T-helper 1 cell treated with Interleukin-12 subunit alpha and Interleukin-12 subunit beta and Interleukin-4 antibody, amounts not matched to agents 30 ng/mL and 1 ng/mL, for 36 hours (primary cell): ENCODE results near the gene POTEF. TPM values are rescaled to one million over a fixed set of nuclear protein-coding genes. Genes with fewer than 3 reads are reported as not detected.
"Not testable (repeated sequence)": the region's sequence is repeated elsewhere in the genome, so short reads cannot be mapped to it uniquely, and the experiment has no call there.

ENCODE experiments used
- intact Hi-C: fragments of 100-400 bp; cut with micrococcal nuclease; formaldehyde crosslinking; loops from one replicate; pipeline ENCODE4 v1.15.1; 2024
- total RNA-seq: library from RNA; stranded (reverse); gene quantifications from 2 replicates; pipeline ENCODE4 v1.2.3, GENCODE V29; 2022

POTEF gene
- not detected in 2 replicates for total RNA-seq

DNA sequence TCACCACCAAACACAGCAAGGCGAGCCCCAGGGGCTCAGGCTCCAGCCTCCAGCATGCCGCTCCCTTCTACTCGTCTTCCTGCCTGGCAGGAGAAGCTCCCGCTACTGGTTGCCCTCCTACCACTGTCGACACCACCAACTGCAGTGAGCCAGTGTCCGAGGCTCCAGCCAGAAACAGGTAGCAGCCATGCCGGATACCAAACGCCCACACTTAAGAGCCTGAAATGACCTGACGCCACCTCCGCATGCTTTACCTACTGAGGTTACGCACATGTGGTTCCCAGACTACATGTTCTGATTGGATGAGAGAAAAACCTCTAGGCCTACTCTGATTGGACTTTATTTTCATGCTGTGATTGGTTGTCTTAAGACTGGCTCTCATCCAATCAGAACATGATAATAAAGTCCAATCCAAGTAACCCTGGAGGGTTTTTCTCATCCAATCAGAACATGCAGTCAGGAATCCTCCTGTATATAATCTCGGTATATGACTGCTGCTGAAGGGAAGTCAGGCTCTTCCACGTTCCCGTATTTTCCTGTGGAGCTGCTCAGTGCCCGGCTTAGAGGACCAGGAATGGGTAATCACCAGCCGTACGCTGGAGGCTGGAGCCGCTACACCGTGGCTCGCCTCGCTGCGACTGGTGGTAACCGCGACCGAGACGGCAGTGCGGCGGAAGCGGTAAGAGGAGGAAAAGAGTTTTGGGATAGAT is at the start of gene POTEF:
TSS of gene POTEF (minus strand) at position 103 of the 710 bp plus-strand sequence. CDS start 8,707 bp downstream, outside the sequence.
- intact Hi-C loops = not testable (repeated sequence)

DNA sequence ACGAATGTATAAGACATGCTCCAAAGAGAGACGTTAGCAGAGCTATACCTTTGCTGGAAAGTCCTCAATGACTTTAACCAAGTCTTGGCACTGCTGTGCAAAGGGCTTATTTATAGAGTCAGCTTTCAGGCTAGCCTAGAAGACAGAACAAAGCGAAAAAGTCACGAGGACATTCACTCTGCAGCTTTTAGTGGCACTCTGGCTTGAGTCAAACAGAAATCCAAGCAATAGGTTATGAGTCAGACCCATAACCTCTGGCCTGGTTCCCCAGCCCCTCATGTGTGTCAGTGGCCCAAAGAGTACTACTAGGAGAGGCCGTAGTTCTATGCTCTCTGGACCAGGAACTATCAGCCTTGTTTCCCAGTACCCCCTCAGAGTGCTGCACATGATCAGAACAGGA is 45.8 kb upstream of the POTEF start:
- intact Hi-C loops = not testable (repeated sequence)

DNA sequence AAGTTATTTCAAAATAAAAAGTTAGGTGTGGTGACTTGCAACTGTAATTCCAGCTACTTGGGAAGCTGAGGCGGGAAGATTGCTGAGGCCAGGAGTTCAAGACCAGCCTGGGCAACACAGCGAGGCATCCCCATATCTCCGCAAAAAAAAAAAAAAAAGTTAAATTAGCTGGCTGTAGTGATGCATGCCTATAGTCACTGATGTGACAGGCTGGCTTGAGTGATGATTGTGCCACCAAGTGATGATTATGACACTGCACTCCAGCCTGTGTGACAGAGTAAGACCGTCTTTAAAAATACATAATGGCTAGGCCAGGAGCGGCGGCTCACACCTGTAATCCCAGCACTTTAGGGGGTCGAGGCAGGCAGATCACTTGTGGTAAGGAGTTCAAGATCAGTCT is 40.9 kb upstream of the POTEF start:
- intact Hi-C loops = no loop called here

DNA sequence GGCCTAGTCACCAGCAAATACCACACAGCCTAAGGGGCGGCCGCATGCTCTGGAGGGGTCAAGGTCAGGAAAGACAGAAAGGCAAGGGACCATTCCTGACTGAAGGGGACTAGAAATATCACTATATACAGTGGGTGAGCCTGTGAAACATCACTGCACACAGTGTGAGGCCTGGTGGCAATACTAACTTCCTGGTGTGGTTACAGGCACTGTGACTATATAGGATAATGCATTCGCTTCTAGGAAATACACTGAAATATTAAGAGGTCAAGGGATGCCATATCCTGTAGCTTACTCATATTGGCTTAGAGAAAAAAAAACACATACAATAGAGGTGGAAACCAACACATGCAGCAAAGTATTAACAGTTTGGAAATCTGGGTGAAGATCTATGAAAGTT is 40.1 kb upstream of the POTEF start:
- intact Hi-C loops = not testable (repeated sequence)

DNA sequence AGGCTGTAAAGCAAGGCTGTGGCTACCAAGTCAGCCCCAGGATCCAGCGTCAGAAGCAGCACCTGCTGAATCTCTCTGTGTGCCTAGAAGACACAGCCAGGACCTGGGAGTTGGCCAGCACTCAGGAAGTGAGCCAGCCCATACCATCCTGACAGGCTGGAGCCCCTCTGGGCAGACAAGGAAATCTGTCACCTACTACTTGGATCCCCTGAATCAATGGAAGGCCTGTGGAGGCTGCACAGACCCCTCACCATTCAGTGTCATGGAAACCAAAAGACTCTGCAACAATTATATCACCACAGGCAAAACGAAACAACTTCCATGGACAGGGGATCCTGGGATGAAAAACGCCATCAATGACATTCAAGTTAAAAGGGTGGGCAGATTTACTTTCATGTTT is 37.6 kb upstream of the POTEF start:
- intact Hi-C loops = not testable (repeated sequence)

DNA sequence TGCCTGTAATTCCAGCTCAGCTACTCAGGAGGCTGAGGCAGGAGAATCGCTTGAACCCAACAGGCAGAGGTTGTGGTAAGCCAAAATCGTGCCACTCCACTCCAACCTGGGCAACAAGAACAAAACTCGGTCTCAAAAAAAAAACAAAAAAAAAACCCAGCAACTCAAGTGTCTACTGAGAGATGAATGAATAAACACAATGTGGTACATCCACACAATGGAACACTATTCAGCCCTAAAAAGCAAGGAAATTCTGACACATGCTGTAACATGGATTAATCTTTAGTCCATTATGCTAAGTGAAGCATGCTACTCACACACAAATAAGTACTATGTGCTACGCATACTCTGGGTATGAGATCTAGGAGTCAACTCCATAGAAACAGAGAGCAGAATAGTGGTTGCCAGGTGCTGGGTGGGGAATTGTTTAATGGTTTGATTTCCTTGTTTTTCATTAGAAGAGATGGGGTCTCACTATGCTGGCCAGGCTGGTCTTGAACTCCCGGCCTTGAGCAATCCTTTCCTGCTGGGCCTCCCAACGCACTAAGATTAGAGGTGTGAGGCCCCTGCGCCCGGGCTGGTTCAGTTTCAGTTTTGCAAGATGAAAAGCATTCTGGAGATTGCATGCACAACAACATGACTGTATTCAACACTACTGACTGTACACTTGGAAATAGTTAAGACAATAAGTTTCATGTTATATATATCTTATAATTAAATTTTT is 36.4 kb upstream of the POTEF start:
- intact Hi-C loops = no loop called here

DNA sequence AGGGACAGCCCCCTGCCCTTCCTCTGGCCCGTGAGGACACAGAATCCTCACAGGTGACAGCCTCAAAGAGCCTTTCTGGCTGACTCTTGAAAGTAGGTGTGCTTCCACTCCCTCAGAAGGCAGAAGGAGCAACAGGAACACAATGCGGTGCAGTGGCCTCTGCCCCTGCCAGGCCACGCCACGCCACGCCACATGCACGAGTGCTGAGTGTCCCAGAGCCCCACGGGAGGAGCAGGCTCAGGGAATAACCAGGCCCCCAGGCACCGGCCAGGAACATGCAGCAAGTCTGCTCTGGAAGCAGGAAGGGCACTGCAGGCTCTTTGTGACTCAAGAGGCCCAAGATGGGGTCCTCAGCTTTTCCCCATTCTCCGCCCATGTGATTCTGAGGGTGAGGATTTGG is 33.9 kb upstream of the POTEF start:
- intact Hi-C loops = no loop called here

DNA sequence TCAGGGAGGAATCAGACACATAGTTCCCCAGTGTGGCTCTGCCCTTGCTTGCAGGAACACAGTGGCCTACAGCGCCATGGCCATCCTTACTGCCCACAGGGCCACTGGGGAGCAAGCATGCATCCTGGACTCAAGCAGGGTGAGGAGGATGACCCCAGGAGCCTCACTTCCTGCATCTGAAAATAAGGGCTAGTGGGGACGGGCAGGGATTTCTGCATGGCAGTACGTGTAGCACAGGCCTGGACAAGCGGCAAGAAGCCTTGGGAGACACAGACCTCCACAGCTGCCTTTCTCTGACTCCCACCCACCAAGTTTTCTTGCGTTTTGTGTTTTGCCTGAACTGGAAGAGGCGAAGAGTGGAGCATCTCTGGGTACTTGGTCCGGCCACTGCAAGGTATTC is 33.5 kb upstream of the POTEF start:
- intact Hi-C loops = not testable (repeated sequence)

DNA sequence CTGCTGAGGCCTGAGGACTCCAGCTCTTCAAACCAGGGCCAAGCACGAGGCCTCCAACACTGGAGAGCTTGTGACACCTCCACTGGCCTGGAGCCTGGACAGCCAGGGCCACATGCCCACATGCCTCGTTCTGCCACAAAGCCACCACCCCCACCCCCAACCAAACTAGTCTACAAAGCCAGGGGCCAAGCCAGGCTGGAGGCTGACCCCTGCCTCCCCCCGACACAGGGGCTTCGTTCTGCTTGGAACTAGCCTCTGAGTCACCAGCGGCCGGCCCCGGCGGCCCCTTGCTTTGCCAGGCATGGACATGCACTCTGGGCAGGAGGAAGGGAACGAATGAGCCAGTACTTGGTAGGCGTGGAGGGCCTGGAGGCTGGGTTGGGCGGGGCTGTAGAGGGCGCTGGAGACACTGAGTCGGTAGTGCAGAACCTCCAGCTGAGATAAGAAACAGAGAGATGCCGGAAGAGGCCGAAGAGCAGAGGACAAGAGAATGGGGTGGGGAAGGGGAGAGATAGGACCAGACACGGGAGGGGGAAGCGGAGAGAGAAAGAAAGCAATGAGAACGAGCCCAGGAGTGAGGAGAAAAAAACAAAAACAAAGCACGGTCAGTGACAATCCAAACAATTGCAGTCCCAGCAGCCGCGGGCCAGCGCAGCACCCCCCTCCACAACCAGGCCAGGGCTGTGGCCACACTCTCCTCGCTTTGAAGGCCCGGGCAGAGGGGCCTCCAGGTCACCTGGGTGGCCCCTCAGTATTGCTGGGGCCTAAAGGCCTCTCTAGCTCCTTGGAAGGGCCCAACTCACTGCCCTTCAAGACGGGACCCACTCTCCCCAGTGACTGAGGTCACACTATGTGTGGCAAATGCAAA is 32.0 kb upstream of the POTEF start:
- intact Hi-C loops = not testable (repeated sequence)

DNA sequence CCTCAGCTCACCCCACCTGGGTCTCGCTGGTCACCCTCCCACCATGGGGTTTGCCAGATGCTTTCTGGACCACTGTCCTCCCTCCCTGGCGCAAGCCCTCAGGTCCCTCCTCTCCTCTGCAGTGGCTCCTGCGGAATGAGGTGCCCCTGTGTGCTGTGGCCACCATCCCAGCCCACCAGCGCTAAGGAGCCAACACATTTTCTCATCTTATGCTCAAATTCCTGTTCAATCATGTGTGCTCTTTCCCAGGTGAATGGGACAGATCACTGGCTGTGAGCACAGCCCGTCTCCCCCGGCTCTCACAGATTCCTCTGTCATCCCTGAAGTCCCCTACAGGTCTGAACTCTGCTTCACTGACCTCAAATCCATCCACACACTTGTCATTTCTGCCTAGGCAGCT is 31.1 kb upstream of the POTEF start:
- intact Hi-C loops = no loop called here

DNA sequence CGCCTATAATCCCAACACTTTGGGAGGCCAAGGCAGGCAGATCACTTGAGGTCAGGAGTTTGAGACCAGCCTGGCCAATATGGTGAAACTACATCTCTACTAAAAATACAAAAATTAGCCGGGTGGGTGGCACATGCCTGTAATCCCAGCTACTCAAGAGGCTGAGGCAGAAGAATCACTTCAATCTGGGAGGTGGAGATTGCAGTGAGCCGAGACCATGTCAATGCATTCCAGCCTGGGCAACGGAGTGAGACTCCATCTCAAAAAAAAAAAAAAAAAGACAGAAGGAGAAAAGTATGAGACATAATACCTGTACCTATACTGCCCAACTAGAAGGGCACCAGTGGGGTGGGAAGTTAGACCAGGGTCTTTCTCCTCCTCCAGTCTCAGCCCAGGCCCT is 30.4 kb upstream of the POTEF start:
- intact Hi-C loops = not testable (repeated sequence)

DNA sequence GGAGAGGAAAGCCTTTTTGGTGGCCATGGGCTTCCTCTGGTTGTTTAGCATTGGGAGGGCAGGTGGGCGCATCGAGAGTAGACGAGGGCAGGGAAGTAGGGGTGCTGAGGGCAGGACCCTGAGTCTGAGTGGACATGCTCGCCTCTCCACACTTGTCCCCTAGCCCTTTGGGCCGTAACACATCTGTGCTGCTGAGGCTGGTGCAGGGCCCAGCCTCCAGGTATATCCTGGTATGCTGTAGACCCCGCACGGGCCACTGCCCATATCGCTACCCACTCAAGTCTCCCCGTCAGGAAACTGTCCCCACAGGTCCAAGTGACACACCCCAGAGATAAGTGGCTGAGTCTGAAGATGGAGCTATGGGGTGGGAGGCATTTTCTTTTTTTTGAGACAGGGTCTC is 29.6 kb upstream of the POTEF start:
- intact Hi-C loops = no loop called here

DNA sequence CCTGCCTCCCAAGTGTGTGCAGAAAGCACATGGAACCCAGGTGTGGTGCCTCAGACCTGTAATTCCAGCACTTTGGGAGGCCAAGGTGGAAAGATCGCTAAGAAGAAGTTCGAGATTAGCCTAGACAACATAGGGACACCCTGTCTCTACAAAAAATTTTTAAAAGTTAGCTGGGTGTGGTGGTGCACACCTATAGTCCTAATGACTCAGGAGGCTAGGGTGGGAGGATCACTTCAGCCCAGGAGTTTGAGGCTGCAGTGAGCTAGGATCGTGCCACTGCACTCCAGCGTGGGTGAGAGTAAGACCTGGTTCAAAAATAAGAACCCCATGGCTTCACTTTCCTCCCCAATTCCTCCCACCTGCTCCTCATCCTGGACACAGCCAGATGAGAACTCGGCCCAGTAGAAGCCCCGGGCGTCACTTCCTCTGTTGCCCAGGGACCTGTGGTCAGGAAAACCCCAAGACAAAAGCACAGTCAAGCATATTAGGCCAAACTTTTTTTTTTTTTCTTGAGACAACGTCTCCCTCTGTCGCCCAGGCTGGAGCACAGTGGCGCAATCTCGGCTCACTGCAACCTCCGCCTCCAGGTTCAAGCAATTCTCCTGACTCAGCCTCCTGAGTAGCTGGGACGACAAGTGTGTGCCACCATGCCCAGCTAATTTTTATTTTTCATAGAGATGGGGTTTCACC is 28.9 kb upstream of the POTEF start:
- intact Hi-C loops = not testable (repeated sequence)

DNA sequence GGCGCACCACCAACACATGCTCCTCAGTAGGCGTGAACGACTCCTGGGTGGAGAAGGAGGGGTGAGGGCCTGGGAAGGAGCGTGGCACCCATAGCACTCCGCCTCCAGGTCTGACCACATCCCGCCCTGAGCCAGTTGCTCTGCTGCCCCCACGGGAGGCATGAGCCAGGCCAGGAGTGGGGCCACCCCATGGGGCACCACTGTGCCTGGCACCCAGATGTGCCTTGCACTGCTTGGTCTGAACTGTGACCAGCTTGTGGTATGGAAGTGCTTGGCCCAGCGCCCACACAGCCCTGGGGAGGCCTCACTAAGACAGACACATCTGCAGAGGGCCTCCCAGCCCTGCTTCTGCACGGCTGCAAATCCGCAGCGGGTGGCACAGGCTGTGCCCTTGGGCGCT is 28.3 kb upstream of the POTEF start:
- intact Hi-C loops = not testable (repeated sequence)

DNA sequence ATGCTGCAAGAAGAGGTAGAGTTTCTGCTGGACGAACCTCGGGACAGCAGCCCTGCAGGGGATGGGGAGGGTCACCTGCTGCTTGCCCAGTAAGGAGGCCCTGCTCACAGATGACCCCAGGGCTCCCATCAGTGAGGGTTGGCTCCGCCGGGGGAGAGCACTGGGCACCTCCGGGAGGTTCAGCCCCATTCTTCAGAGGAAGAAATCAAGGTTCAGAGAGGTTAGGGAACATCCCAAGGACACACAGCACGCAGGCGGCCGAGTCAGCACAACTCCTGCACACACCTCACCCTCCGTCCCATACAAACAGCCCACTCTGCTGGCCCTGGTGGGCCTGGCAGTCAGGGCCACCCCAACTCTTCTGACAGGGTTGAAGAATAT is 27.6 kb upstream of the POTEF start:
- intact Hi-C loops = loop anchor here (1.0 kb wide), 1 partner anchor 176 kb away; no protein-coding TSS in a partner anchor

DNA sequence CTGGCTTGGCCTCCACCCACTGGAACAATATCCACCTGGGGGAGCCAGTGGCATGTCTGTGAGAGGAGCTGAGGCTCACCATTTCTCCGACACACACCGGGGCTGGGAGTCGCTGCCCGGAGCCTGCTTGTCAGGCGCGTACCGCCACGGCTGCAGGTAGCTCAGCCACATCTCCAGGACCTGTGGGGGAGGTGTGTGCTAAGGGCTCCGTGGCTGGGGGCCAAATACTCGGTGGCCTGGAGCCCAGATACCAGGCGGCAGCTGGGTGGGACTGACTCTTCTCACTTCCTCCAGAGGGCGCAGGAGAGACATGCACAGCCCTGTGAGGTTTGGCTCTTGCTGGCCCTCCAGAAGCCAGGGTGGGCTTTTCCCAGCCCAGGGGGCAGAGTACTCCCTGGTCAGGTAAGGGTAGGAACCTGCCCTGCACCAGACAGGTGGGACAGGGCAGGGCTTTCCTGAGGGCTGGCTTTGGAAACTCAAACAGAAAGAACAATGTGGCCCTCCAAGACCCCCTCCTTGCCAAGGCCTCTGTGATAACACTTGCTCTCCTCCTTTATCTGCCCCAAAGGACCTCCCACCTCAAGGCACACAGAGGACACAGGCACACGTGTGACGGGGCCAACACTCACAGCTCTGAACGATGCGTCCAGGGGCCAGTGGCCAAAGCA is 27.1 kb upstream of the POTEF start:
- intact Hi-C loops = loop anchor here (1.0 kb wide), 1 partner anchor 176 kb away; no protein-coding TSS in a partner anchor

DNA sequence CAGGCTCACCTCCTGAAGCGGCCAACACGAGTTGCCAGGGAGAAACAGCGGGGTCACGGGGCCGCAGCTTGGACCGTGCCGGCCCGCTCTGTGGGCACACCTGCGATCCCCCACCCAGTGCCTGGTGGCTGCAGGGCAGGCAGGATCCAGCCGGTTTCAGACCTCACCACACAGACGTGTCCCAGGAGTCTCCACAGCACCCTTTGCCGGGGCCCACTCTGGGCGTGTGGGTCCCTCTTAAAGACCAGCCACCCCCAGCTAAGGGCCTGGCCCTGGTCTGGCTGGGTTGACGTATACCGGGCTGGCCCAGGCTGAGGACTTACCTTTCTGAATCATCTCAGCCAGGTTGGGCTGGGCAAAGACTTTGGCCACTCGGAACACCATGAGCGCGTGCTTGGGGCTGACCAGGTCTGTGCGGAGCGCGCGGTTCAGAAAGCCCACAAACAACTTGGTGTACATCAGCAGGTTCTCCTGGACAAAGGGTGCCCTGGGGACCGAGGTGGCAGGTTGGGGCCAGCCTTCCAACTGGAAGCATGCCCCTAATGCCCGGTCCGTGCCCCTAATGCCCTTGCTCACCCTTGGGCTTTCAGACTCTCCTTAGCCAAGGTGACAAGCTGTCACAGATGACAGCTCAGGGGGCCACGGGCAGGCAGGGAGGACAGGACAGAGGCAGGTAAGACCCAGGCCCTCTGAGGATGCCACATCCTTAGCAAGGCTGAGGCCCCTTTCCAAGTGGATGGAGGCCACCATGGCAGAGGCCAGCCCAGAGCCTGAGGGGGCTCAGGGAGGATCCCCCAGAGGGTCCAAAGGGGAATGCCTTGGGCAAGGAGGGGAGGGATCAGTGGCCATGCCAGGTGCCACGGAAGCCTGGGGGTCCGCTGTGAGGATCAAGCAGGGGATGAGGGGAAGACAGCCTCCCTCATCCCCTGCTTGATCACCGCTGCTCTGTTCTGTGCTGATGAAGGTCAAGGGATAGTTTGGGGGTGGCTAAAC is 26.0 kb upstream of the POTEF start:
- intact Hi-C loops = no loop called here

DNA sequence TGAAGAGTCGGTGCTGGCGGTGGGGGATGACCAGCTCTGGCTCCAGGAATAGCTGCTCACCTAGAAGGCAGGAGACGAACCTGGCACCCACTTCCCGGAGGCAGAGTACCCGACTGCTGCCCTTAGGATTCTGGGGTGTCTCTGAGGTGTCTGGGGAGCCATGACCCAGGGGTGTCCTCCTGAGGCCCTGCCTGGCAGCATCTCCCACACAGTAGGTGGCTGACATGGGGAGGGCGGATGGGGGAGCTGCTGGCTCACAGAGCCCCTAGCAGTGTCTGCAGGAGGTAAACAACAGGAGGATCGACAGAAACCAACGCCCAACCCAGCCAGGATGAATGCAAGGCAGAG is 25.4 kb upstream of the POTEF start:
- intact Hi-C loops = not testable (repeated sequence)

DNA sequence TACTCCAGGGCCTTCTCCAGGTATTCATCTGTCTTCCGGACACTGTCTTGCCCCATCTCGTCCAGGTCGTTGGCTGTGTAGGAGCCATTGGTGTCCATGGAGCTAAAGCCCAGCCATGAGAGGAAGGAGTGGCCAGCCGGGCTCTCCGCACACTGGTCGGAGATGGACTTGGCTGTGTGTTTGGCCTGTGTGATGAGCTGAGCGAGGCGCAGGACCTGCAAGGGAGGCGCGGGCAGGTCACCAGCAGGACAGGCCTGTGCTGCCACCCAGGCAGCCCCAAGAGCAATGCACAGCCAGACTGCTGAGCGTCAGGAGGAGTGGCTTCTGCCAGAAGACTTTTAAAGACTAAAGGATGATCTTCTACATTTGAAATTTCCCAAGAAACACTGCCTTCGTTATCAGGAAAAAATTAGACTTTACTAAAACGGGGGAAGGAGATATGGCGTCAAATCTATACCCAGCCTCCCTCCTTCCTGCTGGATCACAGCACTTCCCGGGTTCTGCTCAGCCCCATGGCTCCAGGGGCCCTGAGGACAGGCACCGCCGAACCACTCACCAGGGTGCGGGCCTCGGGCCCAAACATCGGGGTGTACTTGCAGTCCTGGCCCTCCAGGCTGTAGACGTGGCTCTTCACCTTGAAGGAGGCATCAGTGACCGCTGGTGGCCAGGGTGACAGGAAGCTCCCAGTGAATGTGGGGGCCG is 24.9 kb upstream of the POTEF start:
- intact Hi-C loops = not testable (repeated sequence)
